ENCODE measurements around the gene DCTPP1. TPM values are rescaled to one million over a fixed set of nuclear protein-coding genes. Genes with fewer than 3 reads are reported as not detected.

DCTPP1 gene
- total and polyA plus RNA-seq, 2 of the 13 experiments (the other 11 are each of a cell fraction or from before 2014, with no cell fraction given) = 54.8 to 74.4 TPM

DNA sequence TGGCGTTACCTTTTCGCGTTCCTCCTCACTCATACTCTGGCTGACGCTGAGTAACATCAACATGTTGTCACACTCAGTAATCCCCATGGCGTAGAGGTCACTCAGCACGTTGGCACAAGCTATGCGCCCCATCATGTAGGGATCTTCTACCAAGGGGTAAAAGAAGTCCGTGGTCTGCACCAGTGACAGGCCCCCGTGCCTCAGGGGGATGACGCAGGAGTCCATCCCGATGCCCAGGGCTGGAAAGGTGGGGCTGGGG lies 15.2 kb upstream of the DCTPP1 start (continued):
- TF ChIP-seq, protein P1, sequence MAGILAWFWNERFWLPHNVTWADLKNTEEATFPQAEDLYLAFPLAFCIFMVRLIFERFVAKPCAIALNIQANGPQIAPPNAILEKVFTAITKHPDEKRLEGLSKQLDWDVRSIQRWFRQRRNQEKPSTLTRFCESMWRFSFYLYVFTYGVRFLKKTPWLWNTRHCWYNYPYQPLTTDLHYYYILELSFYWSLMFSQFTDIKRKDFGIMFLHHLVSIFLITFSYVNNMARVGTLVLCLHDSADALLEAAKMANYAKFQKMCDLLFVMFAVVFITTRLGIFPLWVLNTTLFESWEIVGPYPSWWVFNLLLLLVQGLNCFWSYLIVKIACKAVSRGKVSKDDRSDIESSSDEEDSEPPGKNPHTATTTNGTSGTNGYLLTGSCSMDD (CRISPR knock-in tag; IDR thresholded peaks at IDR 0.05) = no peak
- TF ChIP-seq ZBTB38 (CRISPR knock-in tag; IDR thresholded peaks at IDR 0.05) = no peak
- TF ChIP-seq ISL2 (CRISPR knock-in tag; IDR thresholded peaks at IDR 0.05) = no peak
- 0 out of 2 replicates have a peak, but pooled peaks have one; percentile 46 for TF ChIP-seq WIZ (CRISPR knock-in tag; IDR thresholded peaks at IDR 0.05)
- no peak for TF ChIP-seq MTA1 (CRISPR knock-in tag; IDR thresholded peaks at IDR 0.05; ENCODE audit: borderline replicate concordance)
- TF ChIP-seq TCF12 (IDR thresholded peaks at IDR 0.05) = no peak
- TF ChIP-seq TCF12 (CRISPR knock-in tag; IDR thresholded peaks at IDR 0.05) = no peak
- no peak for TF ChIP-seq ZNF790 (CRISPR knock-in tag; IDR thresholded peaks at IDR 0.05; ENCODE audit: borderline replicate concordance)
- TF ChIP-seq NR0B2 (CRISPR knock-in tag; IDR thresholded peaks at IDR 0.05) = no peak
- no peak for TF ChIP-seq ZNF572 (CRISPR knock-in tag; IDR thresholded peaks at IDR 0.05)
- TF ChIP-seq ZNF839 (CRISPR knock-in tag; IDR thresholded peaks at IDR 0.05; ENCODE audit: borderline replicate concordance) = no peak
- TF ChIP-seq SNAI1 (CRISPR knock-in tag; IDR thresholded peaks at IDR 0.05; ENCODE audit: borderline replicate concordance) = no peak
- TF ChIP-seq PHF5A (CRISPR knock-in tag; IDR thresholded peaks at IDR 0.05; ENCODE audit: low read depth, unreplicated experiment) = no peak
- TF ChIP-seq POLR2G (IDR thresholded peaks at IDR 0.05; ENCODE audit: low read depth, low read length) = no peak
- TF ChIP-seq ZNF280B (CRISPR knock-in tag; IDR thresholded peaks at IDR 0.05; ENCODE audit: borderline replicate concordance) = no peak
- TF ChIP-seq CREB1 (IDR thresholded peaks at IDR 0.05) = no peak; the same call in 1 of the 2 replicates
- no peak for TF ChIP-seq CREB1 (CRISPR knock-in tag; IDR thresholded peaks at IDR 0.05)
- peak; percentile 95; the same call in 1 of the 2 replicates for TF ChIP-seq ZNF235 (CRISPR knock-in tag; IDR thresholded peaks at IDR 0.05; ENCODE audit: borderline replicate concordance)
- no peak for TF ChIP-seq HCFC1 (IDR thresholded peaks at IDR 0.05; ENCODE audit: low read depth, low read length)
- no peak for TF ChIP-seq ZNF619 (CRISPR knock-in tag; IDR thresholded peaks at IDR 0.05)
- TF ChIP-seq NFE2L1 (CRISPR knock-in tag; IDR thresholded peaks at IDR 0.05; ENCODE audit: borderline replicate concordance) = 0 out of 2 replicates have a peak, but pooled peaks have one; percentile 1
- TF ChIP-seq RAD21 (CRISPR knock-in tag; IDR thresholded peaks at IDR 0.05) = no peak
- 0 out of 2 replicates have a peak, but pooled peaks have one; percentile 13 for TF ChIP-seq MEIS2 (CRISPR knock-in tag; IDR thresholded peaks at IDR 0.05)
- no peak for TF ChIP-seq ZNF331 (CRISPR knock-in tag; IDR thresholded peaks at IDR 0.05)
- TF ChIP-seq ZFP90 (CRISPR knock-in tag; IDR thresholded peaks at IDR 0.05; ENCODE audit: borderline replicate concordance) = no peak
- TF ChIP-seq ELF3 (CRISPR knock-in tag; IDR thresholded peaks at IDR 0.05) = no peak
- no peak for TF ChIP-seq FOXP1 (IDR thresholded peaks at IDR 0.05)
- no peak for TF ChIP-seq FOXP1 (CRISPR knock-in tag; IDR thresholded peaks at IDR 0.05)
- no peak for TF ChIP-seq YEATS2 (CRISPR knock-in tag; IDR thresholded peaks at IDR 0.05; ENCODE audit: borderline replicate concordance)
- TF ChIP-seq ZSCAN21 (CRISPR knock-in tag; IDR thresholded peaks at IDR 0.05; ENCODE audit: borderline replicate concordance) = peak; percentile 17; the same call in 1 of the 2 replicates
- TF ChIP-seq CREM (IDR thresholded peaks at IDR 0.05) = no peak
- TF ChIP-seq CREM (CRISPR knock-in tag; IDR thresholded peaks at IDR 0.05) = no peak

Measured in HepG2 (cell line).